Activated CD8-positive, alpha-beta T cell treated with anti-CD3 and anti-CD28 coated beads for 36 hours (primary cell): ENCODE results near the gene CDC20B. TPM values are rescaled to one million over a fixed set of nuclear protein-coding genes. Genes with fewer than 3 reads are reported as not detected.

Experiments
- ATAC-seq: fragments of 200-7000 bp; cut with Tn5 transposase; one replicate; pipeline ENCODE4 v1.10.0; 2021; ENCODE audit warnings: mild to moderate bottlenecking, moderate library complexity
- CTCF ChIA-PET: fragments of 350-600 bp; sonication (Branson Sonifier 250); formaldehyde crosslinking; loops from one replicate; lab custom pipeline; 2021; ENCODE audit warnings: antibody characterized with exemption; lab: Charles Lee
- POLR2A ChIA-PET: fragments of 350-600 bp; sonication (Branson Sonifier 250); formaldehyde crosslinking; loops from one replicate; lab custom pipeline; 2021; ENCODE audit warnings: antibody characterized with exemption; lab: Charles Lee
- DNase-seq: peaks from one replicate; pipeline ENCODE4 v3.0.0-alpha.2; 2020
- H3K27ac Mint-ChIP-seq: one replicate; pipeline ENCODE4 v1.8.0; 2021; ENCODE audit warnings: mild to moderate bottlenecking, mixed read lengths
- H3K27me3 Mint-ChIP-seq: one replicate; pipeline ENCODE4 v1.8.0; 2021; ENCODE audit warnings: mixed read lengths
- H3K36me3 Mint-ChIP-seq: one replicate; pipeline ENCODE4 v1.8.0; 2021; ENCODE audit warnings: low read depth, mixed read lengths
- H3K4me1 Mint-ChIP-seq: one replicate; pipeline ENCODE4 v1.8.0; 2021; ENCODE audit warnings: low read depth, mixed read lengths
- H3K4me3 Mint-ChIP-seq: one replicate; pipeline ENCODE4 v1.8.0; 2021; ENCODE audit warnings: mild to moderate bottlenecking, moderate library complexity, mixed read lengths
- H3K9me3 Mint-ChIP-seq: one replicate; pipeline ENCODE4 v1.8.0; 2021; ENCODE audit warnings: mixed read lengths
- intact Hi-C: fragments of 100-400 bp; cut with micrococcal nuclease; formaldehyde crosslinking; loops from one replicate; pipeline ENCODE4 v1.10.0; 2022
- total RNA-seq, 2 experiments: library from RNA; stranded (reverse); gene quantifications; one replicate each; pipeline ENCODE4 v1.2.3, GENCODE V29; 2021
- TF ChIP-seq, protein P1 (sequence below): fragments of 200-600 bp; IDR thresholded peaks from one replicate; pipeline ENCODE4 v1.8.0; 2022; ENCODE audit warnings: antibody characterized with exemption, mild to moderate bottlenecking

Gene CDC20B
- total RNA-seq, 2 experiments from 2014 or later, result not detected

DNA sequence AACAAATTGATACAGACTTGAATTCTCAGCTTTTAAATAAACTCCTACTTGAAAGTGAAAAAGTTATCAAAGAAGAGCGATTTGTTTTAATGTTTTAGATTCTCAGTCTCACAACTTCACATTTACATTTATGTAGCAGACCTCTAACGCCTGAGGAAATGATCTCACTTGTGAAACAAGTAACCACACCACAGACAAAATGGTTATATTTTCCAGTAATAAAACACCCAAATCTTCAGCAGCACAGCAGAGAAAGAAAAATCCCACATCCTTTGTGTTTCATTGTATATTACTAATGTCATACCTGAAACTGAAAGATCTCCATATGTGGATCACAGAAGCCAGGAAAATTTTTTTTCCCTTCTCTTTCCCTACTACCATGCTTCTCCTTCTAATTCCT is 100.3 kb downstream of the CDC20B start:
- POLR2A ChIA-PET, result interaction anchor here (1.4 to 2.0 kb wide), 2 partner anchors 11 to 69 kb away, joined by 4 to 5 read pairs; no protein-coding TSS in a partner anchor
- no peaks in the 10 kb centered on the region for H3K36me3 Mint-ChIP-seq
- CTCF ChIA-PET, result interaction anchor here (1.1 to 3.6 kb wide), 3 partner anchors 11 to 128 kb away, joined by 4 to 13 read pairs (median 8); no protein-coding TSS in a partner anchor
- H3K9me3 Mint-ChIP-seq, result no peaks in the 10 kb centered on the region
- TF ChIP-seq, protein P1, sequence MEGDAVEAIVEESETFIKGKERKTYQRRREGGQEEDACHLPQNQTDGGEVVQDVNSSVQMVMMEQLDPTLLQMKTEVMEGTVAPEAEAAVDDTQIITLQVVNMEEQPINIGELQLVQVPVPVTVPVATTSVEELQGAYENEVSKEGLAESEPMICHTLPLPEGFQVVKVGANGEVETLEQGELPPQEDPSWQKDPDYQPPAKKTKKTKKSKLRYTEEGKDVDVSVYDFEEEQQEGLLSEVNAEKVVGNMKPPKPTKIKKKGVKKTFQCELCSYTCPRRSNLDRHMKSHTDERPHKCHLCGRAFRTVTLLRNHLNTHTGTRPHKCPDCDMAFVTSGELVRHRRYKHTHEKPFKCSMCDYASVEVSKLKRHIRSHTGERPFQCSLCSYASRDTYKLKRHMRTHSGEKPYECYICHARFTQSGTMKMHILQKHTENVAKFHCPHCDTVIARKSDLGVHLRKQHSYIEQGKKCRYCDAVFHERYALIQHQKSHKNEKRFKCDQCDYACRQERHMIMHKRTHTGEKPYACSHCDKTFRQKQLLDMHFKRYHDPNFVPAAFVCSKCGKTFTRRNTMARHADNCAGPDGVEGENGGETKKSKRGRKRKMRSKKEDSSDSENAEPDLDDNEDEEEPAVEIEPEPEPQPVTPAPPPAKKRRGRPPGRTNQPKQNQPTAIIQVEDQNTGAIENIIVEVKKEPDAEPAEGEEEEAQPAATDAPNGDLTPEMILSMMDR, result no peak
- H3K27me3 Mint-ChIP-seq, result no peaks in the 10 kb centered on the region
- peak overlapping the region; percentile 85 for H3K27ac Mint-ChIP-seq
- DNase-seq, result no peak
- H3K4me3 Mint-ChIP-seq, result peak overlapping the region; percentile 42
- intact Hi-C loops, result loop anchor here (2.0 kb wide), 1 partner anchor 30 kb away; the partner anchor contains the start of gene GZMA
- peaks cover 37% of the 10 kb centered on the region for H3K4me1 Mint-ChIP-seq
- peak; percentile 87 for ATAC-seq

DNA sequence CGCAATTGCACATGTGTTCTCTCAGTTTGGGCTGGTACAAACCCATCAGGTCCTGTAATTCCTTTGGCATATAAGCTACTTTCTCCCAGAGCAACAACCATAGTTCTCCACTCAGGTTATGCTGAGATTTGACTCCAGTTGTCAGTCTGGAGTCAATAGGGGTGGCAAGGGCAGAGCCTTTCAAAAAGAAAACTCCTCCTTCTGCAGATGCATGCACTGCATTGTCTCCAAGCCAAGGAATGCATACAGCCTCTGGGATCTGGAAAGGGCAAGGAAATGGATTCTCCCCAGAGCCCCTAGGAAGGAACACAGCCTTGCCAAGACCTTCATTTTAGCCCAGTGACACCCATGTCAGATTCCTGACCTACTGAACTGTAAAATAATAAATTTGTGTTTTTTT is 101.6 kb downstream of the CDC20B start:
- no peak for DNase-seq
- Mint-ChIP-seq H3K4me3 (no peak overlapping the region), H3K27ac (no peak overlapping the region), H3K36me3 (no peaks in the 10 kb centered on the region), H3K4me1 (peaks cover 47% of the 10 kb centered on the region), H3K27me3 (no peaks in the 10 kb centered on the region), H3K9me3 (no peaks in the 10 kb centered on the region)
- POLR2A ChIA-PET, result interaction anchor here (1.4 kb wide), 1 partner anchor 70 kb away, joined by 4 read pairs; no protein-coding TSS in a partner anchor
- no peak for ATAC-seq
- intact Hi-C loops, result no loop called here
- TF ChIP-seq, protein P1, result no peak
- CTCF ChIA-PET, result interaction anchor here (0.9 to 3.6 kb wide), 6 partner anchors 20 to 165 kb away, joined by 3 to 13 read pairs (median 4); no protein-coding TSS in a partner anchor

DNA sequence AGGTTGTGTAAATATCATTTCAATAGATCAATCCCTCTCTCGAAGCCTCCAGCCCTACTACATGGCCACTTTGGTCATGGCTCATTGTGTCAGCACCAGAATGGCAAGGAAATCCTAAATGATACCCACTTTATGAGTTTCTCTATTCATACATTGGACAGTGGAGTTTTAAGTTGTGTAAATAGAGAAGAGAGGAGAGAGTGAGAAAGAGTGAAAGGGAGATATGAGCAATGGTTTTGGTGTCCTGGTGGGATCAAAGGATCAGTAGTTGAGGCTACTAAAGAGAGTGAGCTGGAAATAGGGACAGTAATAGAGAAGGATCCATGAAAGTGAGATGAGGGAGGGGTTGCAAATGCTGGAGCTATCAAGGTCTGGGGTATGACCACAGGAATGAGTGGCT is 102.0 kb downstream of the CDC20B start:
- TF ChIP-seq, protein P1, result no peak
- Mint-ChIP-seq H3K27ac (no peak overlapping the region), H3K9me3 (no peaks in the 10 kb centered on the region), H3K4me3 (no peak overlapping the region), H3K4me1 (peaks cover 51% of the 10 kb centered on the region), H3K36me3 (no peaks in the 10 kb centered on the region), H3K27me3 (no peaks in the 10 kb centered on the region)
- DNase-seq (no peak), ATAC-seq (no peak)
- POLR2A ChIA-PET, result interaction anchor here (0.8 to 0.9 kb wide), 2 partner anchors 22 to 46 kb away, joined by 3 to 6 read pairs; no protein-coding TSS in a partner anchor
- intact Hi-C loops, result no loop called here
- CTCF ChIA-PET, result interaction anchor here (1.1 to 3.6 kb wide), 4 partner anchors 19 to 164 kb away, joined by 3 to 13 read pairs (median 6); no protein-coding TSS in a partner anchor

DNA sequence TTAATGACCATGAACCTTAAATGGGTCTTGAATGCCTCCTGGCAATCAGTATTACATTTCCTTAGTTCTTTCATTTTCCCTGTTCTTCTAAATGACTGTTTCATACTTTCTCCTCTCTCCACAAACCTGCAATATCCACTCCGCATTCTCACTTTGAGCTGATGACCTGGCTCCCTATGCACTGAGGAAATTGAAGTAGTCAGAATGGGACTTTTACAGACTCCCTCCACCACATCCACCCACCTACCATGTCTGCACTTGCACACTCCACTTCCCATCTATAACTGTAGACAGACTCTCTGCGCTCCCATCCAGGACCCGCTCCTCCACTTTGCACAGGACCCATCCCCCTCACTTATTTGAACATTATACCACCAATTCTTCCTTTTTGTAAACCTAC is 106.7 kb downstream of the CDC20B start:
- Mint-ChIP-seq H3K9me3 (no peaks in the 10 kb centered on the region), H3K27ac (no peak overlapping the region), H3K36me3 (no peaks in the 10 kb centered on the region), H3K4me3 (no peak overlapping the region), H3K27me3 (peaks cover 2% of the 10 kb centered on the region), H3K4me1 (peaks cover 59% of the 10 kb centered on the region)
- ATAC-seq, result no peak
- ChIA-PET POLR2A (interaction anchor here (1.2 kb wide), 1 partner anchor 29 kb away, joined by 3 read pairs; no protein-coding TSS in a partner anchor), CTCF (no interaction called here)
- TF ChIP-seq, protein P1, result no peak
- intact Hi-C loops, result no loop called here
- no peak for DNase-seq

DNA sequence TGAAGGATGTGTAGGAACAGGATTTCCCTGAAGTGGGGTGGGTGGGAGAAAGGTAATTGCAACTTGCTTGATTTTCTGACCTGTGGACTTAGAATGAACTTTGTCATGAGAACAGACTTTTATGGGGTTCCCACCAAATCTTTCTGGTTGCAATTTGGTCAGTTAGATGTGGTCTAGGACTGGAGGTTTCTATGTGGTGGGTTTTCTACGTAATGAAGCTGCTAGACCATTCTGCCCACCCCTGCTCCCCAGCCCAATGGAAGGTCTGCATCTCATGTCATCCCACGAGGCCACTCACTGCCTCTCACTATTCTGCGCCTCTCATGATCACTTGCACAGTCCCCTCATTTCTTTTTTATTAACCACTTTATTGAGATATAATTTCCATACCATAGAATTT is 108.5 kb downstream of the CDC20B start:
- Mint-ChIP-seq H3K4me1 (peaks cover 63% of the 10 kb centered on the region), H3K4me3 (no peak overlapping the region), H3K36me3 (no peaks in the 10 kb centered on the region), H3K9me3 (peaks cover 5% of the 10 kb centered on the region), H3K27ac (no peak overlapping the region), H3K27me3 (peaks cover 2% of the 10 kb centered on the region)
- ChIA-PET POLR2A (no interaction called here), CTCF (interaction anchor here (0.7 to 1.5 kb wide), 3 partner anchors 8 to 120 kb away, joined by 3 to 4 read pairs (median 3); no protein-coding TSS in a partner anchor)
- TF ChIP-seq, protein P1, result no peak
- DNase-seq, result peak; percentile 47
- ATAC-seq, result no peak
- intact Hi-C loops, result loop anchor here (5.0 kb wide), 2 partner anchors 37 to 38 kb away; partner anchors contain the start of gene GZMA
